Sigmoid colon (tissue), 7 donors: Measurements from ENCODE around the gene DNHD1. TPM values are rescaled to one million over a fixed set of nuclear protein-coding genes. Genes with fewer than 3 reads are reported as not detected.

ENCODE experiments used
- DNase-seq: peaks from one replicate; pipeline ENCODE4 v3.0.0-alpha.2; 2019
- H3K27ac ChIP-seq, 4 donors: fragments of 200-600 bp; sonication (generic); one replicate each; pipeline ENCODE4 v1.5.1; 2016 to 2019; ENCODE audit warnings: mild to moderate bottlenecking in 1 of 4
- H3K27me3 ChIP-seq, 3 donors: fragments of 200-600 bp; sonication (generic); one replicate each; pipeline ENCODE4 v1.5.1; 2019; ENCODE audit warnings: mild to moderate bottlenecking in 1 of 3
- H3K36me3 ChIP-seq, 4 donors: fragments of 200-600 bp; sonication (generic); one replicate each; pipeline ENCODE4 v1.5.1; 2016 to 2019
- H3K4me1 ChIP-seq, 4 donors: fragments of 200-600 bp; sonication (generic); one replicate each; pipeline ENCODE4 v1.5.1; 2017 to 2019
- H3K4me3 ChIP-seq, 4 donors: fragments of 200-600 bp; sonication (generic); one replicate each; pipeline ENCODE4 v1.5.1; 2017 to 2019; ENCODE audit warnings: mild to moderate bottlenecking in 2 of 4, moderate library complexity in 1 of 4
- H3K9me3 ChIP-seq, 4 donors: fragments of 200-600 bp in 3 of 4; sonication (generic) in 3 of 4; one replicate each; pipeline versions ENCODE4 v1.5.1 to v1.6.1; 2013 to 2019
- EP300 ChIP-seq, 4 donors: sonication (generic); formaldehyde crosslinking; IDR thresholded peaks; one replicate each; pipeline ENCODE4 v1.6.1; 2017; ENCODE audit warnings: antibody characterized with exemption in 4 of 4
- POLR2A ChIP-seq, 2 donors: fragments of 450-650 bp; IDR thresholded peaks; one replicate each; pipeline ENCODE4 v1.6.1; 2016; ENCODE audit warnings: antibody characterized with exemption in 2 of 2, mild to moderate bottlenecking in 2 of 2, moderate library complexity in 2 of 2
- POLR2AphosphoS5 ChIP-seq, 4 donors: sonication (generic); formaldehyde crosslinking; IDR thresholded peaks; one replicate each; pipeline ENCODE4 v1.6.1; 2017; ENCODE audit warnings: antibody characterized with exemption in 4 of 4
- WGBS, 2 donors: extraction: QIAGEN DNeasy Blood & Tissue Kit; methylation state at CpG; one replicate each; pipeline ENCODE4 v1.1.7; 2013; 5-methylcytosine and 5-hydroxymethylcytosine counted together
- intact Hi-C: fragments of 100-400 bp; cut with DNase I; formaldehyde crosslinking; loops from one replicate; pipeline ENCODE4 v1.15.1; 2023
- polyA plus RNA-seq, 3 donors: library from polyadenylated mRNA; stranded (reverse); fragments of 200-250 nt; gene quantifications; one replicate each; pipeline ENCODE4 v1.2.3, GENCODE V29; 2013
- total RNA-seq, 4 donors: library from RNA; depleted of rRNA; stranded (reverse); fragments of >200 nt; gene quantifications; one replicate each; pipeline ENCODE4 v1.1.0, GENCODE V29; 2016
- TF ChIP-seq, protein P1 (sequence below), 4 experiments: fragments of 450-650 bp in 3 of 4; fragments of 200-600 bp in 1 of 4; IDR thresholded peaks; one replicate each; pipeline ENCODE4 v1.5.1; 2016 to 2019; ENCODE audit warnings: antibody characterized with exemption in 4 of 4, mild to moderate bottlenecking in 3 of 4, moderate library complexity in 2 of 4
- donor health status: healthy with polysubstance abuse.
- donor health status: Bipolar disorder and iron deficiency.
- donor health status: healthy.

Gene DNHD1
- total and polyA plus RNA-seq, 7 donors: 1.4 to 29.9 (median 12.5) TPM

DNA sequence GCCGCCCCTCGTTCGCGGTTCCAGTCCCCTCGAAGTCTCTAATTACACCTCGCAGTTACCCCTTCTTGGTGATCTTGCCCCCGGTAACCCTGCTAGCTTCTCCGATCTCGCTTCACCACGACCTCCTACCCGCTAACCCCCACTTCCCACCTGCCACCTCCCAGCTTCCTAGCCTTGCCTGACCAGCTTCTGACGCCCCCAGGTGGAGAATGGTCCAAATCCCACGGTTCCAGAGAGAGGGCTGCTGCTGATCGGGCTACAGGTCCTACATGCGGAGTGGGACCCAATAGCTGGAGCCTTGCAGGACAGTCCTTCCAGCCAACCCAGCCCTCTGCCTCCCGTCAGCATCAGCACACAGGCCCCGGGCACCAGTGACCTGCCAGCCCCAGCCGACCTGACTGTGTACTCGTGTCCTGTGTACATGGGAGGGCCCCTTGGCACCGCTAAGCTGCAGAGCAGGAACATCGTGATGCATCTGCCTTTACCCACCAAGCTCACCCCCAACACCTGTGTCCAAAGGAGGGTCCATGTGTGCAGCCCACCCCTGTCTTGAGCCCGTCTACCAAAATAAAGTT is 74.4 kb downstream of the DNHD1 start:
- Histone ChIP-seq H3K4me1 (peaks cover 0 to 36% (median 26%) of the 10 kb centered on the region in 4 donors), H3K9me3 (no peaks in the 10 kb centered on the region), H3K27ac (peak overlapping the region in 2 of 4 donors; percentile 18 to 60), H3K4me3 (peak overlapping the region in 2 of 4 donors; percentile 19 to 43), H3K36me3 (peaks cover 0 to 14% (median 0%) of the 10 kb centered on the region in 4 donors), H3K27me3 (no peaks in the 10 kb centered on the region)
- intact Hi-C loops: loop anchor here (5.0 kb wide), 1 partner anchor 39 kb away; no protein-coding TSS in a partner anchor
- no peak for TF ChIP-seq EP300 (IDR thresholded peaks at IDR 0.05)
- TF ChIP-seq, protein P1, sequence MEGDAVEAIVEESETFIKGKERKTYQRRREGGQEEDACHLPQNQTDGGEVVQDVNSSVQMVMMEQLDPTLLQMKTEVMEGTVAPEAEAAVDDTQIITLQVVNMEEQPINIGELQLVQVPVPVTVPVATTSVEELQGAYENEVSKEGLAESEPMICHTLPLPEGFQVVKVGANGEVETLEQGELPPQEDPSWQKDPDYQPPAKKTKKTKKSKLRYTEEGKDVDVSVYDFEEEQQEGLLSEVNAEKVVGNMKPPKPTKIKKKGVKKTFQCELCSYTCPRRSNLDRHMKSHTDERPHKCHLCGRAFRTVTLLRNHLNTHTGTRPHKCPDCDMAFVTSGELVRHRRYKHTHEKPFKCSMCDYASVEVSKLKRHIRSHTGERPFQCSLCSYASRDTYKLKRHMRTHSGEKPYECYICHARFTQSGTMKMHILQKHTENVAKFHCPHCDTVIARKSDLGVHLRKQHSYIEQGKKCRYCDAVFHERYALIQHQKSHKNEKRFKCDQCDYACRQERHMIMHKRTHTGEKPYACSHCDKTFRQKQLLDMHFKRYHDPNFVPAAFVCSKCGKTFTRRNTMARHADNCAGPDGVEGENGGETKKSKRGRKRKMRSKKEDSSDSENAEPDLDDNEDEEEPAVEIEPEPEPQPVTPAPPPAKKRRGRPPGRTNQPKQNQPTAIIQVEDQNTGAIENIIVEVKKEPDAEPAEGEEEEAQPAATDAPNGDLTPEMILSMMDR (IDR thresholded peaks at IDR 0.05): no peak
- no peak for TF ChIP-seq POLR2A (IDR thresholded peaks at IDR 0.05)
- TF ChIP-seq POLR2AphosphoS5 (IDR thresholded peaks at IDR 0.05): no peak
- WGBS, 2 donors: 88 to 92% methylated on average over 22 of the region's 22 CpGs
- no peak for DNase-seq

DNA sequence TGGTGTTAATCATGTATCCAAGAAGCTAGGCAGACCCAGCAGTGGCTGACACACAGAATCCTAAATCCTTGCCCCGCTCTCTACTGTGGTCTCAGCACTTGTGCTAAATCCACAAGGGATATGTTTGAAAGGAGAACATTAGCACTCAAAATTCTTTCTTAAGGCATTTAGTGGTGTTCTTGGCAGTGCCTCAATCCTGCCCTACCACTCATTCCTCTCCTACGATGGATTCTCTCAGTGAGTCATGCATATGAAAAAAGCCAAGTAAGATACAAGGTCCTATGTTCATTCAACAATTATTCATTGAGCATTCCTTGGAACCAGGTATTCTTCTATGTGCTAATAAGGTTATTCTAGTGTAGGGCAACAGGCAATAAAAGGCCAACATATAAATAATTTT is 75.1 kb downstream of the DNHD1 start:
- Histone ChIP-seq H3K9me3 (no peaks in the 10 kb centered on the region), H3K4me1 (peaks cover 0 to 43% (median 33%) of the 10 kb centered on the region in 4 donors), H3K4me3 (no peak overlapping the region), H3K36me3 (peaks cover 0 to 8% (median 0%) of the 10 kb centered on the region in 4 donors), H3K27me3 (no peaks in the 10 kb centered on the region), H3K27ac (peak overlapping the region in 2 of 4 donors; percentile 18 to 60)
- WGBS, 2 donors: 90 to 91% methylated on average over 2 of the region's 2 CpGs
- TF ChIP-seq POLR2AphosphoS5 (IDR thresholded peaks at IDR 0.05): no peak
- TF ChIP-seq, protein P1 (IDR thresholded peaks at IDR 0.05): no peak
- TF ChIP-seq POLR2A (IDR thresholded peaks at IDR 0.05): no peak
- no peak for TF ChIP-seq EP300 (IDR thresholded peaks at IDR 0.05)
- DNase-seq: no peak
- intact Hi-C loops: loop anchor here (5.0 kb wide), 1 partner anchor 40 kb away; no protein-coding TSS in a partner anchor

DNA sequence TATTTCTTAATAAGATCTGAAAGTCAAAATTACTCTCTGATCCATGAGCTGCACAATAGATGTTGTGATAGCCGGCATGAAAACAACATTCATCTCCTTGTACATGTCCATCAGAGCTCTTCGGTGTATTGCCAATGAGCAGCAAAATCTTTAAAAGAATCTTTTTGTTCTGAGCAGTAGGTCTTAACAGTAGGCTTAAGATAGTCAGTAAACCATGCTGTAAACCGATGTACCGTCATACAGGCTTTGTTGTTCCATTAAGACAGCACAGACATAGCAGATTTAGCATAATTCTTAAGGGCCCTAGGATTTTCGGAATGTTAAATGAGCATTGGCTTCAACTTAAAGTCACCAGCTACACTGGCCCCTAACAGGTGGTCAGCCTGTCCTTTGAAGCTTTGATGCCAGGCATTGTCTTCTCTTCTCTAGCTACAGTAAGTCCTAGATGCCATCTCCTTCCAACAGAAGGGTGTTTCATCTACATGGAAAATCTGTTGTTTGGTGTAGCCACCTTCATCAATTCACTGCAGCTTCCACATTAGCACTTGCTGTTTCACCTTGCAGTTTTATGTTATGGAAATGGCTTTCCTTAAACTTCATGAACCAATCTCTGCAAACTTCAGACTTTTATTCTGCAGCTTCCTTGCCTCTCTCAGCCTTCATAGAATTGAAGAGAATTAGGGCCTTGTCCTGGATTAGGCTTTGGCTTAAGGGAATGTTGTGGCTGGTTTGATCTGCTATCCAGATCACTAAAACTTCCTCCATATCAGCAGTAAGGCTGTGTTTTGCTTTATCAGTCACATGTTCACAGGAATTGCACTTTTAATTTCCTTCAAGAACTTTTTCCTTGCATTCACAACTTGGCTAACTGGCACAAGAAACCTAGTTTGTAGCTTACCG is 78.0 kb downstream of the DNHD1 start:
- peaks cover 0 to 48% (median 32%) of the 10 kb centered on the region in 4 donors for H3K4me1 ChIP-seq
- H3K27ac ChIP-seq: peak overlapping the region in 3 of 4 donors; percentile 76 to 83 (median 81)
- H3K4me3 ChIP-seq: no peak overlapping the region
- H3K9me3 ChIP-seq: no peaks in the 10 kb centered on the region
- intact Hi-C loops: loop anchor here (5.0 kb wide), 1 partner anchor 43 kb away; no protein-coding TSS in a partner anchor
- 91 to 92% methylated on average over 6 of the region's 6 CpGs for WGBS, 2 donors
- no peak for DNase-seq
- TF ChIP-seq EP300 (IDR thresholded peaks at IDR 0.05) (no peak), POLR2AphosphoS5 (IDR thresholded peaks at IDR 0.05) (no peak), POLR2A (IDR thresholded peaks at IDR 0.05) (no peak)
- TF ChIP-seq, protein P1 (IDR thresholded peaks at IDR 0.05): no peak
- H3K36me3 ChIP-seq: peaks cover 0 to 10% (median 0%) of the 10 kb centered on the region in 4 donors
- no peaks in the 10 kb centered on the region for H3K27me3 ChIP-seq

DNA sequence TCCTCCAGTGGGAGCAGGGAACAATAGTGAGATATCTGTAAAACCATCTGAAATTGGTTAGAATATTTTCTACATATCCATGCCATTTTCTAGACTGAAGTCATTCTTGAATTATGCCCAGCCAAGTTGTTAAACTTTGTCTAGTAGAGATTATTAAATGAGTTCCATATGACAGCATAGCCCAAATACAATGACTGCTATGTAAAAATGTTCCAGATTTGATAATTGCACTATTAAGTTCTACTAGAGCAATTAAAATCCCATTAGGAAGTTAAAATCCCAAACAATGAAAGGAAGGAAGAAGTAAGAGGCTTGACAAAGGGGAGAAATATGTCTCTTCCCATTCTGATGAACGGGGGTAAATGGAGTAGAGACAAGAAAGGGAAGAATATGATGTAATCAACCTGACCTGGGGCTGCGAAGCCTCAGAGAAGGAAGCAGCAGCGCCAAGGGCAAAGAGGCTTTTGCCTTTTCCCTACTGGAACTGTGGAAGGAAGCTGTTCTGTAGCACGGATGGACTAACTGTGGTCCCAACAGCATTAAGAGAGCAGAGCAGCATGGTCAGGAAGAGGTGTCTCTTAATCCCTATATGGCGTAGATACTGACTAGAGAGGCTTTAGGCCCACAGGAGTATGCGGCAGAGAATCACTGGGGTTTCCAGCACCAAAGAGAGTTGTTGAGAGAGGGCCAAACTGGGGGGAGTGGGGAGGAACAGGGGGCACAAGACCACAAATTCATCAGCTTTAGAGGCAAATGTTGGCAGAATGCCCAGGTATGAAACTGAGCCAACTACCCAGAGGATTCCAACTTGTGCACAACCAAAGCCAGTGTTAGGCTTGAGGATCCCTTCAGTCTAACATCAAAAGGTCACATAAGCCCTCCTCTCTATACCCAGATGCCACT is 79.6 kb downstream of the DNHD1 start:
- WGBS, 2 donors: 51 to 70% methylated on average over 6 of the region's 6 CpGs
- TF ChIP-seq, protein P1 (IDR thresholded peaks at IDR 0.05): no peak
- TF ChIP-seq POLR2AphosphoS5 (IDR thresholded peaks at IDR 0.05) (peak in 2 of 4 donors; percentile 18 to 45), EP300 (IDR thresholded peaks at IDR 0.05) (no peak), POLR2A (IDR thresholded peaks at IDR 0.05) (no peak)
- Histone ChIP-seq H3K4me3 (no peak overlapping the region), H3K36me3 (peaks cover 0 to 12% (median 0%) of the 10 kb centered on the region in 4 donors), H3K9me3 (no peaks in the 10 kb centered on the region), H3K27me3 (no peaks in the 10 kb centered on the region), H3K4me1 (peaks cover 0 to 39% (median 27%) of the 10 kb centered on the region in 4 donors), H3K27ac (peak overlapping the region; percentile 64 to 83 (median 78))
- peak; percentile 83 for DNase-seq
- intact Hi-C loops: no loop called here
